Keratinocyte (primary cell): ENCODE data around the gene PIGO. TPM values are rescaled to one million over a fixed set of nuclear protein-coding genes. Genes with fewer than 3 reads are reported as not detected.

Experiments
- DNase-seq: peaks from one replicate; pipeline ENCODE4 v3.0.0-alpha.2; 2011; ENCODE audit warnings: low read depth, missing footprints, low spot score
- FAIRE-seq: peaks from 2 replicates; lab custom pipeline; 2011; peaks lifted over from hg19 to GRCh38; lab: Jason Lieb, UNC
- H2AFZ ChIP-seq: 2 replicates; pipeline ENCODE4 v1.6.0; 2012; ENCODE audit warnings: low read length, control low read depth, inconsistent platforms; ENCODE audit not compliant: control insufficient read depth
- H3K27ac ChIP-seq: 2 replicates; pipeline ENCODE4 v1.5.1; 2011; ENCODE audit warnings: low read length; ENCODE audit not compliant: control insufficient read depth, insufficient read depth
- H3K27me3 ChIP-seq: 3 replicates; pipeline ENCODE4 v1.6.0; 2011; ENCODE audit warnings: low read length; ENCODE audit not compliant: control insufficient read depth, insufficient read depth; ENCODE audit errors: extremely low read depth
- H3K36me3 ChIP-seq, 2 experiments: 2 replicates in 1 of 2; 3 replicates in 1 of 2; pipeline ENCODE4 v1.5.1; 2011; ENCODE audit warnings: low read length in 2 of 2, mild to moderate bottlenecking in 1 of 2; ENCODE audit not compliant: control insufficient read depth in 2 of 2, insufficient read depth in 2 of 2; ENCODE audit errors: extremely low read depth in 1 of 2
- H3K4me1 ChIP-seq: 3 replicates; pipeline ENCODE4 v1.5.1; 2011; ENCODE audit warnings: low read length; ENCODE audit not compliant: control insufficient read depth, insufficient read depth; ENCODE audit errors: extremely low read depth
- H3K4me2 ChIP-seq: 3 replicates; pipeline ENCODE4 v1.6.0; 2011; ENCODE audit warnings: low read depth, low read length; ENCODE audit not compliant: control insufficient read depth, insufficient read depth; ENCODE audit errors: extremely low read depth
- H3K4me3 ChIP-seq, 3 experiments: fragments of 200-600 bp in 1 of 3; sonication (generic) in 1 of 3; 2 replicates in 2 of 3; 3 replicates in 1 of 3; pipeline ENCODE4 v1.5.1; 2011 to 2016; ENCODE audit warnings: low read length in 3 of 3, mild to moderate bottlenecking in 3 of 3, control low read depth in 2 of 3, inconsistent platforms in 1 of 3, low read depth in 1 of 3, mixed read lengths in 1 of 3, mixed run types in 1 of 3, moderate library complexity in 1 of 3; ENCODE audit not compliant: control insufficient read depth in 2 of 3, insufficient read depth in 2 of 3; ENCODE audit errors: extremely low read depth in 1 of 3
- H3K79me2 ChIP-seq: 2 replicates; pipeline ENCODE4 v1.6.0; 2012; ENCODE audit warnings: low read length; ENCODE audit not compliant: control insufficient read depth, insufficient read depth
- H3K9ac ChIP-seq: 3 replicates; pipeline ENCODE4 v1.6.0; 2011; ENCODE audit warnings: low read length; ENCODE audit not compliant: control insufficient read depth, insufficient read depth; ENCODE audit errors: extremely low read depth
- H3K9me1 ChIP-seq: 3 replicates; pipeline ENCODE4 v1.6.0; 2011; ENCODE audit warnings: low read length; ENCODE audit not compliant: control insufficient read depth, insufficient read depth; ENCODE audit errors: extremely low read depth
- H3K9me3 ChIP-seq: 2 replicates; pipeline ENCODE4 v1.5.1; 2012; ENCODE audit warnings: low read depth, low read length; ENCODE audit not compliant: control insufficient read depth
- H4K20me1 ChIP-seq: 3 replicates; pipeline ENCODE4 v1.6.0; 2011; ENCODE audit warnings: low read length; ENCODE audit not compliant: control insufficient read depth, insufficient read depth; ENCODE audit errors: extremely low read depth
- CTCF ChIP-seq, 3 experiments: IDR thresholded peaks in 1 of 3; conservative IDR thresholded peaks in 1 of 3; optimal IDR thresholded peaks in 1 of 3; 2 replicates in 2 of 3; 3 replicates in 1 of 3; pipeline versions ENCODE3 to v1.5.1; 2011; ENCODE audit warnings: low read length in 3 of 3, mild to moderate bottlenecking in 3 of 3, moderate library complexity in 2 of 3, control low read depth in 1 of 3, inconsistent platforms in 1 of 3; ENCODE audit not compliant: insufficient read depth in 2 of 3; ENCODE audit errors: extremely low read depth in 1 of 3
- EZH2 ChIP-seq: IDR thresholded peaks from one replicate; pipeline ENCODE4 v1.6.1; 2012; ENCODE audit warnings: inconsistent platforms, mild to moderate bottlenecking, low read length, moderate library complexity
- dilution Hi-C: fragments of 300-500 bp; cut with MboI; formaldehyde crosslinking; loops from one replicate; pipeline ENCODE4 v1.7.0; 2020; ENCODE audit warnings: low sequenced_read_pairs; ENCODE audit not compliant: extremely low pct_ligation_motif_present
- polyA plus RNA-seq, 5 experiments: library from polyadenylated mRNA; depleted of rRNA in 3 of 5; stranded (reverse) in 3 of 5; stranded (forward) in 1 of 5; unstranded in 1 of 5; fragments of >200 nt; gene quantifications; 1 replicate in 1 of 5; 2 replicates in 3 of 5; 3 replicates in 1 of 5; pipeline versions ENCODE4 v1.2.1 to v1.2.3, GENCODE V29; 2011 to 2012; ENCODE audit warnings: missing spikeins in 2 of 5, low read depth in 1 of 5, low replicate concordance in 1 of 5

Gene PIGO
- polyA plus RNA-seq, 1 donor (not counting 4 experiments of a cell fraction or from before 2014, with no cell fraction given), result 18.6 TPM

DNA sequence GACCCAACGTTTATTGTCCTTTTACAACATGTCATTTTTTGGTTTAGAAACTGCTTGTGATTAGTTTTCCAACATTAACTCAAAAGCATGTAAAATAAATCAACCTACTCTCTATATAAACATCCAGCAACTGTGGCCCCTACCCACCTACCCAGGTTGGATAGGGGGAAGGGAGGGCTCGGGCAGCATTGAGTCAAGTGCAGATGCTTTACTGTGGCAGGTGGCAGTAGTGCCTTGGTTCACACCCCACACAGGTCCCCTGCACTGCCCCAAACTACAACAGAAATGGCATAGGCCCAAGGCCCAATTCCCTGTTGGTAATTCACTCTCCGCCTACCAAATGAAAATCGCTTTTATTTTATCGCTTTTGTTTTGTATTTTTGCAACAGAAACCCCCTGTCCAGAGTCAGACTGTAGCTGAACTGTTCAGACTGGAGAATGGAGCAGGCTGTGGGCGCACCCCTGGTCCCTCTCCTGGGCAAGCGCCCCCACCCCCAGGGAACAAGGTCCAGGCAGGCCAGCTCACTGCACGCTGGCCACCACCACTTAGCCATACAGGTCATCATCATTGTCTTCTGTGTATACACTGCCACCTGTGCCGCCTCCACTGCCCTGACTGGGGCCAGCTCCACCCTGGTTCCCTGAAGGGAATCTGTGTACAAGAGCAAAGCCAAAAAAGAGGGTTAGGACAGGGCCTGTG, 39.7 kb downstream of the PIGO start:
- Histone ChIP-seq H3K27me3 (no peaks in the 10 kb centered on the region), H3K4me2 (no peak overlapping the region), H4K20me1 (peaks cover 3% of the 10 kb centered on the region), H3K9me1 (no peaks in the 10 kb centered on the region), H3K79me2 (peaks cover 5% of the 10 kb centered on the region), H2AFZ (no peak overlapping the region), H3K9ac (no peak overlapping the region), H3K9me3 (no peaks in the 10 kb centered on the region), H3K27ac (no peak overlapping the region), H3K4me1 (no peaks in the 10 kb centered on the region), H3K4me3 (no peak overlapping the region), H3K36me3 (peaks cover 46 to 50% of the 10 kb centered on the region in 2 experiments)
- TF ChIP-seq EZH2 (no peak), CTCF (optimal IDR thresholded peaks at IDR 0.05 in 1 of 3, IDR thresholded peaks at IDR 0.05 in 1 of 3, conservative IDR thresholded peaks at IDR 0.05 in 1 of 3; ENCODE audit: extremely low read depth in 1 of 3, insufficient read depth in 2 of 3, low read length in 3 of 3) (no peak)
- dilution Hi-C loops, result no loop called here
- FAIRE-seq (no peak), DNase-seq (no peak)

GRCh38 chr9:35054871-35055644, 41.3 kb downstream of the PIGO start:
- H3K9ac ChIP-seq, result no peak overlapping the region
- H3K4me2 ChIP-seq, result no peak overlapping the region
- peaks cover 38 to 39% of the 10 kb centered on the region in 2 experiments for H3K36me3 ChIP-seq
- FAIRE-seq (no peak), DNase-seq (no peak)
- no peaks in the 10 kb centered on the region for H3K9me3 ChIP-seq
- no peaks in the 10 kb centered on the region for H3K4me1 ChIP-seq
- no peak overlapping the region for H2AFZ ChIP-seq
- H3K4me3 ChIP-seq, result no peak overlapping the region
- H3K9me1 ChIP-seq, result no peaks in the 10 kb centered on the region
- no peaks in the 10 kb centered on the region for H3K27me3 ChIP-seq
- peaks cover 3% of the 10 kb centered on the region for H4K20me1 ChIP-seq
- H3K79me2 ChIP-seq, result no peaks in the 10 kb centered on the region
- no peak for TF ChIP-seq CTCF (optimal IDR thresholded peaks at IDR 0.05 in 1 of 3, IDR thresholded peaks at IDR 0.05 in 1 of 3, conservative IDR thresholded peaks at IDR 0.05 in 1 of 3; ENCODE audit: extremely low read depth in 1 of 3, insufficient read depth in 2 of 3, low read length in 3 of 3)
- TF ChIP-seq EZH2, result no peak
- dilution Hi-C loops, result no loop called here
- no peak overlapping the region for H3K27ac ChIP-seq
